ENCODE measurements around the gene SH3RF3. TPM values are rescaled to one million over a fixed set of nuclear protein-coding genes. Genes with fewer than 3 reads are reported as not detected.

SH3RF3 gene
- total RNA-seq, 2 experiments from 2014 or later = 1.4 TPM

DNA sequence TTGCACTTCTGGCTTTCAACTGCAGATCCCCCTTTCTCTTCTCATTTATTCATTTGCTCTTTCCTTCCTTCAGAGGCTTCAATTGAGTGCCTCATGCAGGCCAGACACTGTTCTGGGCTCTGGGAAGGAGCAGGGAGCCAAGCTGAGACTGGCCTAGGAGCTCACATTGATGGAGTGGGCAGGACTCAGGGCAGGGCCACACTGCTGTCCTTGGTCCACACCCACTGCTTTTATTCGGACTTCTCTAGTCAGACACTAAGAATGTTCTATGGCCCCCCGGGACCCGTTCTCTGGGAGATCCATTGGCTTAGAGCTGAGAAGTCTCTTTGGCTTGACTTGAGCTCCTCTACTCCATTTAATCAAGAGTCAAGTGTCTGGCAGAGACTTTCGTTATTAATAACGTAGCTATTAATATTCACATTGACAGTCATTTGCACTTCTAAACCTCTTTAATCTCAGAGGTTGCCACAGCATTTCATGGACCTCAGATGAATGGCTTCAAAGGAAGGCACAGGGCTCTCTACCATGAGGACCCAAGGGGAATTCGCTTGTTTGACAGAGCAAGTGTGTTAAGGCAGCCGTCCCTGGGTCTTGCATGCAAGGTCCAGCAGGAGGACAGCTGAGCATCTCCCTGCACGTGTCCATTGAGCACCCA lies 20.1 kb downstream of the SH3RF3 start:
- ChIA-PET POLR2A (no interaction called here), CTCF (interaction anchor here (1.4 kb wide), 1 partner anchor 16 kb away, joined by 3 read pairs; no protein-coding TSS in a partner anchor)
- Mint-ChIP-seq H3K4me3 (no peak overlapping the region), H3K9me3 (ENCODE audit: low read depth) (no peaks in the 10 kb centered on the region), H3K4me1 (peaks cover 36% of the 10 kb centered on the region), H3K27me3 (peaks cover 15% of the 10 kb centered on the region), H3K27ac (no peak overlapping the region), H3K36me3 (ENCODE audit: low read depth) (no peaks in the 10 kb centered on the region)
- DNase-seq (no peak), ATAC-seq (no peak)
- intact Hi-C loops (cut with DNase I, micrococcal nuclease) = no loop called here

DNA sequence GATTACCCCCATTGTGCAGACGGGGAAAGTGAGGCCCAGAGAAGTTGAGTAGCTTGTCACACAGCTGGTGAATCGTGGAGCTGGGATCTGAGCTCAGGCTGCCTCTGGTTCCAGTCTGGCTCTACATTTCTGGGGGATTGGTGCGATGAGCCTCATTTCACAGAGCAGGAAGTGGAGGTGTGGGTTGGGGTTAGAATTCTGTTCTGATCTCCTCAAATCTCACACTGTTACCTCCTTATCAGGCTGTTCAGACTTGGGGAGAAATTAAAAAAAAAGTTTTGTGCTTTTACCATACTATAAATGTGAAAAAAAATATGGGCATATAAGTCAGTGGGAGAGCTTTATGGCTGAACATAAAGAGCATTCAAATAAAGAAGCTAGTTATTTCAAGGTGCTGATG lies 21.6 kb downstream of the SH3RF3 start:
- Mint-ChIP-seq H3K27me3 (peaks cover 14% of the 10 kb centered on the region), H3K4me3 (no peak overlapping the region), H3K9me3 (ENCODE audit: low read depth) (no peaks in the 10 kb centered on the region), H3K36me3 (ENCODE audit: low read depth) (no peaks in the 10 kb centered on the region), H3K4me1 (peaks cover 24% of the 10 kb centered on the region), H3K27ac (no peak overlapping the region)
- ChIA-PET POLR2A (no interaction called here), CTCF (interaction anchor here (0.6 to 0.7 kb wide), 2 partner anchors 21 to 181 kb away, joined by 3 to 4 read pairs; no protein-coding TSS in a partner anchor)
- no peak for DNase-seq
- intact Hi-C loops (cut with DNase I, micrococcal nuclease) = no loop called here
- no peak for ATAC-seq

DNA sequence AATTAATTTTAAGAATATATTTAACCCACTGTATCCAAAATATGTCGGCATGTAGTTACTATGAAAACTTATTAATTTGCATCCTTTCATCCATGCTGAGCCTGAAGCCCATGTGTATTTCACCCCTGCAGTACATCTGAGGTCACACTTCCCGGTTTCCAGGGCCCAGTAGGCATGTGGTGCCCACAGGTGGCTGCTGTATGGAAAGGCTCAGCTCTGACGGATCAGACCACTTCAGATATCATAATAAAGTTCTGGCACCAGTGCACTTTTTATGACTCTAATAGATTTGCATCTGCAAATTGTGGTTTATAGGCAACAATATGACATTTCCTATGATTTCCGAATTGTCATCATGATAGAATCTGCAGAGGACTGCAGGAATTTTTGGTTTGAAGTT lies 22.5 kb downstream of the SH3RF3 start:
- Mint-ChIP-seq H3K4me1 (peaks cover 28% of the 10 kb centered on the region), H3K27me3 (peaks cover 11% of the 10 kb centered on the region), H3K36me3 (ENCODE audit: low read depth) (no peaks in the 10 kb centered on the region), H3K4me3 (no peak overlapping the region), H3K27ac (no peak overlapping the region), H3K9me3 (ENCODE audit: low read depth) (no peaks in the 10 kb centered on the region)
- ChIA-PET POLR2A (no interaction called here), CTCF (interaction anchor here (0.6 kb wide), 1 partner anchor 1034 kb away, joined by 3 read pairs; no protein-coding TSS in a partner anchor)
- intact Hi-C loops (cut with DNase I, micrococcal nuclease) = no loop called here
- DNase-seq (no peak), ATAC-seq (no peak)

- Mint-ChIP-seq H3K36me3 (ENCODE audit: low read depth) (no peaks in the 10 kb centered on the region), H3K9me3 (ENCODE audit: low read depth) (no peaks in the 10 kb centered on the region), H3K27ac (no peak overlapping the region), H3K4me3 (no peak overlapping the region), H3K27me3 (peaks cover 6% of the 10 kb centered on the region), H3K4me1 (peaks cover 24% of the 10 kb centered on the region)
- DNase-seq (no peak), ATAC-seq (no peak)
- ChIA-PET CTCF (interaction anchor here (0.6 to 1.5 kb wide), 2 partner anchors 16 to 299 kb away, joined by 3 read pairs; no protein-coding TSS in a partner anchor), POLR2A (interaction anchor here (0.6 kb wide), 1 partner anchor 220 kb away, joined by 3 read pairs; no protein-coding TSS in a partner anchor)
- intact Hi-C loops (cut with DNase I, micrococcal nuclease) = no loop called here
These were observed 24.2 kb downstream of the SH3RF3 start for GRCh38 chr2:109153005-109153784.

DNA sequence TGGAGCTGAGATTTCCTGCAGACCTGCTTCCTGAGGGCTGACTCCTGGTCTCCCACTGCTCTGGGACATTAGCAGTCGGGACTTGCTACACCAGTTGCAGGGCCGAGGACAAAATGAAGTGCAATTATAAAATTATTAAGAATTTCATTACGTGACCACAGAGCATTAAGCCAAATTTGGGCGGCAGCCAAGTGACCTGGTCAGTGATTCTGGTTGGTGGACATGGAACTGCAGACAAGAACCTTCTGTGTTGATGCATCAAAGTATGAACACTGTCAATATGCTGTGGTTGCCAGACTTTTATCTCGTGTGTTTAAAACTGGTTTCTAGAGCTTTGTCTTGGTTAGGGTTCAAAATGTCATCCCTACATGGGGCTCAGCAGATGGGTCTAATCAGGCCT lies 24.8 kb downstream of the SH3RF3 start:
- intact Hi-C loops (cut with DNase I, micrococcal nuclease) = no loop called here
- CTCF ChIA-PET = no interaction called here
- POLR2A ChIA-PET = no interaction called here
- Mint-ChIP-seq H3K9me3 (ENCODE audit: low read depth) (no peaks in the 10 kb centered on the region), H3K36me3 (ENCODE audit: low read depth) (no peaks in the 10 kb centered on the region), H3K27me3 (peaks cover 6% of the 10 kb centered on the region), H3K27ac (no peak overlapping the region), H3K4me1 (peaks cover 19% of the 10 kb centered on the region), H3K4me3 (no peak overlapping the region)
- no peak for DNase-seq
- no peak for ATAC-seq

- Mint-ChIP-seq H3K27me3 (peaks cover 6% of the 10 kb centered on the region), H3K4me3 (no peak overlapping the region), H3K36me3 (ENCODE audit: low read depth) (no peaks in the 10 kb centered on the region), H3K27ac (no peak overlapping the region), H3K9me3 (ENCODE audit: low read depth) (no peaks in the 10 kb centered on the region), H3K4me1 (peaks cover 19% of the 10 kb centered on the region)
- POLR2A ChIA-PET = no interaction called here
- CTCF ChIA-PET = no interaction called here
- DNase-seq (no peak), ATAC-seq (no peak)
- intact Hi-C loops (cut with DNase I, micrococcal nuclease) = no loop called here
These were observed 25.2 kb downstream of the SH3RF3 start for GRCh38 chr2:109154226-109154625.

DNA sequence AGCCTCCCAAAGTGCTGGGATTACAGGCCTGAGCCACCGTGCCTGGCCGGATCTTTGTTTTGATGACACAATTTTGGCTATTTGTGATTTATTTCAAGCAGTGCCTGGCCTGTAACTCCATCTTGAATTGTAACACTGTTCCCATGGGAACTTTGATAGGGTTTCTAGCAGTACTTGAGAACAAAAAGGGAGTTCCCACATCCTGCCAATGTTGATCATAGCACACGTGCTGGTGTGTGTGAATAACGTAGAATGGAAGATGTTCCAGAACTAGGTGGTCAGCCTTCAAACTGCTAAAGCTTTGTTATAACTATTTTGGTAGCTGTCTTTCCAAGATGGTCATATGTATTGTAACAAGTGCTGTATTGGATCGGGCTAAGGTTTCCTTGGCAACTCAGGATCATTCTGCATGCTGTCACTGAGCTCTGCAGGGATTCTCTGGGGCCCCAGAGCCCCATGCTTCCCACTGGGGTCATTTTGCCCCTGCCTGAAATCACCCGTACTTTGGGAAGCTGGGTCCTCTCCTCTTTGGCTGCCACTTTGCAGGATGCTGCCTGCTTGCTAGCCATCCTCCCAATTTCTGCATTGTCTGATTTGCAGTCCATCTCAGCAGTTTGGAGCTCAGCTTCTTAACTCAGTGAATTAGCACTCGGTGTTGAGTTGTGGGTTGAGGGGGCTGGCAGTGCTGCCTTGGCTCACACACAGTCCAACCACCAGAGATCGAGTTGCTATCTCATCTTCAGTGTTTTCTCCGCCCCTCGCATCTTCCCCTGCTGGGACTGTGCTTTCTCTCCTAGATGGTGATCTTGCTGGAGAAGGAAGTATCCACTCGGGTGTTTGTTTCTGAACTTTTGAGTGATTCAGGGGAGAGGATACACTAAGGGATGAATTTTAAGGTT lies 26.8 kb downstream of the SH3RF3 start:
- CTCF ChIA-PET = no interaction called here

DNA sequence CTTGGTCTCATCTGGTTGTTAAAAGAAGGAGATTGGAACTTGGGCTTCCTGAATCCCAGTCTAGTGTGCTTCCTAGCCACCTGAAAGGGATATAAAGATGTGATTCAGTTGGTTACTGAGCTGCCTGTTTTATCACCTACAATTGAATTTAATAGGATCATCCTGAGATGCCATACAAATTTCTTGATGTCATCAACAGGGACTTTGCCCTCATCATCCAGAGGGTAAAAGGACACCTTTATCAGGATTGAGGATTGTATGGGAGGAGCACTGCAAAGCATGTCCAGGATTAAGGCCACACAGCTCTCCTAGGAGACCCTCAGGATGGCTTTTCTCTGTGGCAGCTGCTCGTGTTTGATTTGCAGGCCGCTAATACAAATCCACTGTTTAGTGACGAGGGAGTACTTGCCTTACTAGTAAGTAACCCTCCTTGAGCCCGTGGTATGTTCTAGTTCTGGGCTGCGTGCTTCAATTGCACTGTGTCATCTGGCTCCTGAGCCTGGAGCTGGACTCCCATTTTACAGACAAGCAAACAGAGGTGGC lies 28.6 kb downstream of the SH3RF3 start:
- Mint-ChIP-seq H3K27ac (no peak overlapping the region), H3K36me3 (ENCODE audit: low read depth) (no peaks in the 10 kb centered on the region), H3K4me1 (peaks cover 14% of the 10 kb centered on the region), H3K4me3 (no peak overlapping the region), H3K27me3 (no peaks in the 10 kb centered on the region), H3K9me3 (ENCODE audit: low read depth) (no peaks in the 10 kb centered on the region)
- DNase-seq (no peak), ATAC-seq (no peak)
- intact Hi-C loops (cut with DNase I, micrococcal nuclease) = no loop called here
- ChIA-PET CTCF (no interaction called here), POLR2A (interaction anchor here (0.6 kb wide), 1 partner anchor 219 kb away, joined by 3 read pairs; no protein-coding TSS in a partner anchor)

More for the DNA sequence above, 26.8 kb downstream of the SH3RF3 start:
- POLR2A ChIA-PET = no interaction called here
- intact Hi-C loops (cut with DNase I, micrococcal nuclease) = no loop called here
- DNase-seq = no peak
- peaks cover 11% of the 10 kb centered on the region for H3K4me1 Mint-ChIP-seq
- H3K27me3 Mint-ChIP-seq = no peaks in the 10 kb centered on the region
- no peak overlapping the region for H3K4me3 Mint-ChIP-seq
- no peak for ATAC-seq
- no peak overlapping the region for H3K27ac Mint-ChIP-seq
- no peaks in the 10 kb centered on the region for H3K9me3 Mint-ChIP-seq (ENCODE audit: low read depth)
- H3K36me3 Mint-ChIP-seq (ENCODE audit: low read depth) = no peaks in the 10 kb centered on the region

DNA sequence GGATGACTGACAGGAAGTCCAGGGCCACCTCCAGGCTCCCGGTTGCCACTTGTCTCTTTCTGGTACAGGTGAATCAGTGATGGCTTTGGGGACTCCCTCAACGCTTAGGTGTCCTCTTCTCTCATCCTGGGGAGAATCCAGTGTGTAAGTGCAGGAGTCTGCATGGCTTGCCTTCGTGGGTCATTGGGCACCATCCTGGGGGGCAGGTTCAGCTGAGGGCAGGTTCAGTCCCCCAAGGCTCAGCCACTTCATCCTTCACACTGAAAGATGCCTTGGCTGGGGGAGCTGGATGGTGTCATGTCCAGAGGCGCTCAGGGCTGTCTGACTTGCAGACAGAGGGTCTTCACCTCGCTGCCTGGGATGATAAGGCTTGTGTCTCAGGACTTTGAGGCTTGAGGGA lies 29.2 kb downstream of the SH3RF3 start:
- Mint-ChIP-seq H3K4me3 (no peak overlapping the region), H3K4me1 (peaks cover 17% of the 10 kb centered on the region), H3K9me3 (ENCODE audit: low read depth) (no peaks in the 10 kb centered on the region), H3K27me3 (no peaks in the 10 kb centered on the region), H3K27ac (no peak overlapping the region), H3K36me3 (ENCODE audit: low read depth) (no peaks in the 10 kb centered on the region)
- intact Hi-C loops (cut with DNase I, micrococcal nuclease) = no loop called here
- DNase-seq (no peak), ATAC-seq (no peak)
- ChIA-PET CTCF (no interaction called here), POLR2A (interaction anchor here (0.6 kb wide), 1 partner anchor 218 kb away, joined by 3 read pairs; no protein-coding TSS in a partner anchor)

DNA sequence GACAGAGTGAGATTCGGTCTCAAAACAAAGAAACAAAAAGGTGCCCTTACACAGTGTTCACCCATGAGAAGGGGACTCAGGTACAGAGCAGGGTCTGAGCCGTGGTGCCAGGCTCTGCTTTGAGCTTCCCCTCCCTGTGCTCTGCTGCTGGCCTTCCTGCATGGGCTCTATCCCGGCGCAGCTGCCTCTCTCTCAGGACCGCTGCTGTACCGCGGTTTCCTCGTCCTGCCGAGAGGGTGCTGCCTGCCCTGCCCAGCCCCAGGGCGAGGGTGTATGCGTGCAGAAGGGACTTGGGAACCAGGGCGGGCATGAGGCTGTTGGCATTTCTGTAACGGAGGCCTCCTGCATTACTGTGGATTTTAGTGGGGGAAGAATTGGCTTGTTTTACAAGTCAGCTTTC lies 30.1 kb downstream of the SH3RF3 start:
- intact Hi-C loops (cut with DNase I, micrococcal nuclease) = no loop called here
- no peak for DNase-seq
- Mint-ChIP-seq H3K36me3 (ENCODE audit: low read depth) (no peaks in the 10 kb centered on the region), H3K27me3 (no peaks in the 10 kb centered on the region), H3K4me1 (peaks cover 21% of the 10 kb centered on the region), H3K27ac (no peak overlapping the region), H3K4me3 (no peak overlapping the region), H3K9me3 (ENCODE audit: low read depth) (no peaks in the 10 kb centered on the region)
- CTCF ChIA-PET = interaction anchor here (1.0 kb wide), 1 partner anchor 10 kb away, joined by 6 read pairs; no protein-coding TSS in a partner anchor
- POLR2A ChIA-PET = no interaction called here
- no peak for ATAC-seq

DNA sequence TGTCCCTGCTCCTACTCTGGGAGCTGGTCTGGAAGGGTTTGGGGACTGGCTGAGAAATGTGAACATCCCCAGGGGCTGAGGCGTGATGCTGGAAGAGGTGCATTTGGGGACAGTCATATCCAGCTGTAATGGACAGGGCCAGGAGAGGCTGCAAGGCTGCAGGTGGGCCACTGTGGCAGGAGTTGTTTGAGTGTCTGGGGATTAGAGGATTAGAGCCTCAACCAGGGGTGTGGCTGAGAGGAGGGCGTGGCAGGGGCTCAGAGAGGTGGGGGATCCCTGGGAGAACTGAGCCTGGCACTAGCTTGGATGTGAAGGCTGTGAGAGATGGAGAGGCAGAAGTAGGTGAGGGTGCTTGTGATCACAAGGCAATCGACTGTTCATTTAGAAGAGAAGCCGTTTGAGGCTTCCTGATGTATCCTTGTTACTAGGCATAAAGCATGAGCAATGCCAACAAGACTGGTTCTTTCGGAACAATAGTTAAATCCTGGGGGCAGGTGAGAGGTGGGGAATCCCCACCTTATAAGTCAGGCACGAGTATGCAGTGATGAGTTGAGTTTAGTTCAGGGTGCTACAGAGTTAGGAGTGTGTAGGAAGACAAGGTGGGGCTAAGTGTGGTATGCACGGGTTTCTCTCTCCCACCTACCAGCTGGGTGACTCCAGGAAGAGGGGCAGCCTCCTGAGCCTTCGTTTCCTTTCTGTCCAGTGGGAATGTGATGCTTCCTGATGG lies 31.9 kb downstream of the SH3RF3 start:
- H3K27me3 Mint-ChIP-seq = no peaks in the 10 kb centered on the region
- peaks cover 21% of the 10 kb centered on the region for H3K4me1 Mint-ChIP-seq
- POLR2A ChIA-PET = no interaction called here
- CTCF ChIA-PET = no interaction called here
- no peaks in the 10 kb centered on the region for H3K9me3 Mint-ChIP-seq (ENCODE audit: low read depth)
- ATAC-seq (peak; percentile 57), DNase-seq (no peak)
- no peak overlapping the region for H3K27ac Mint-ChIP-seq
- intact Hi-C loops (cut with DNase I, micrococcal nuclease) = no loop called here
- H3K36me3 Mint-ChIP-seq (ENCODE audit: low read depth) = no peaks in the 10 kb centered on the region
- no peak overlapping the region for H3K4me3 Mint-ChIP-seq

All from activated CD4-positive, alpha-beta T cell treated with anti-CD3 and anti-CD28 coated beads for 36 hours (primary cell).